GM12878 (cell line): ENCODE results near the gene GPR158.

Experiments
- CHD1 ChIP-seq: IDR thresholded peaks from 2 replicates; pipeline ENCODE4 v1.6.1; 2012; ENCODE audit warnings: low read depth, low read length, improper control_type of control experiment
- EP300 ChIP-seq, 2 experiments: fragments of 150-350 bp in 1 of 2; IDR thresholded peaks; 2 replicates each; pipeline ENCODE4 v1.6.1; 2011 to 2012; ENCODE audit warnings: low read depth in 2 of 2, low read length in 2 of 2, borderline replicate concordance in 1 of 2, improper control_type of control experiment in 1 of 2, inconsistent platforms in 1 of 2; ENCODE audit not compliant: control insufficient read depth in 1 of 2
- ETV6 ChIP-seq, 2 experiments: fragments of 450-650 bp in 1 of 2; IDR thresholded peaks in 1 of 2; conservative IDR thresholded peaks in 1 of 2; 2 replicates each; pipeline ENCODE4 v1.6.1; 2014; ENCODE audit warnings: antibody characterized with exemption in 1 of 2, borderline replicate concordance in 1 of 2, low read depth in 1 of 2, mild to moderate bottlenecking in 1 of 2, moderate library complexity in 1 of 2
- FOXM1 ChIP-seq: IDR thresholded peaks from 2 replicates; pipeline ENCODE4 v1.6.1; 2012; ENCODE audit warnings: low read depth, mild to moderate bottlenecking, inconsistent platforms, low read length, moderate library complexity
- NFYA ChIP-seq: IDR thresholded peaks from 2 replicates; pipeline ENCODE4 v1.6.1; 2011; ENCODE audit warnings: low read depth, mild to moderate bottlenecking, low read length, improper control_type of control experiment, borderline replicate concordance
- POLR2A ChIP-seq: IDR thresholded peaks from 2 replicates; pipeline ENCODE4 v1.6.1; 2011; ENCODE audit warnings: low read depth, mild to moderate bottlenecking, low read length
- POLR2AphosphoS5 ChIP-seq: IDR thresholded peaks from 2 replicates; pipeline ENCODE4 v1.6.1; 2011; ENCODE audit warnings: mild to moderate bottlenecking, low read length, inconsistent platforms
- REST ChIP-seq: IDR thresholded peaks from 2 replicates; pipeline ENCODE4 v1.6.1; 2012; ENCODE audit warnings: mild to moderate bottlenecking, low read depth, low read length
- RFX5 ChIP-seq: IDR thresholded peaks from 2 replicates; pipeline ENCODE4 v1.6.1; 2011; ENCODE audit warnings: low read depth, low read length, improper control_type of control experiment
- SIN3A ChIP-seq: IDR thresholded peaks from 2 replicates; pipeline ENCODE4 v1.6.1; 2012; ENCODE audit warnings: low read depth, low read length, improper control_type of control experiment
- SMC3 ChIP-seq: IDR thresholded peaks from 2 replicates; pipeline ENCODE4 v1.6.1; 2011; ENCODE audit warnings: low read length, improper control_type of control experiment, borderline replicate concordance
- USF1 ChIP-seq: IDR thresholded peaks from 2 replicates; pipeline ENCODE4 v1.6.1; 2011; ENCODE audit warnings: borderline replicate concordance, low read depth, mild to moderate bottlenecking, moderate library complexity, mixed read lengths, low read length; ENCODE audit not compliant: insufficient read depth; ENCODE audit errors: extremely low read length

- no peak for TF ChIP-seq POLR2AphosphoS5
- no peak for TF ChIP-seq EP300 (IDR thresholded peaks at IDR 0.05; ENCODE audit: borderline replicate concordance in 1 of 2, control insufficient read depth in 1 of 2, low read depth in 2 of 2, low read length in 2 of 2)
- TF ChIP-seq SIN3A, result no peak
- no peak for TF ChIP-seq ETV6 (conservative IDR thresholded peaks at IDR 0.05 in 1 of 2, IDR thresholded peaks at IDR 0.05 in 1 of 2; ENCODE audit: borderline replicate concordance in 1 of 2, low read depth in 1 of 2)
- no peak for TF ChIP-seq REST
- no peak for TF ChIP-seq RFX5
- no peak for TF ChIP-seq POLR2A
- no peak for TF ChIP-seq CHD1
- TF ChIP-seq FOXM1, result no peak
- TF ChIP-seq USF1, result no peak
- no peak for TF ChIP-seq SMC3
- TF ChIP-seq NFYA, result no peak
These were observed 129.8 kb downstream of the GPR158 start for GRCh38 chr10:25304606-25305005.
